Measurements from ENCODE around the gene PC. TPM values are rescaled to one million over a fixed set of nuclear protein-coding genes. Genes with fewer than 3 reads are reported as not detected.

The PC gene
- total RNA-seq, 1 experiment from 2014 or later = 24.5 TPM

- TF ChIP-seq, protein P1, sequence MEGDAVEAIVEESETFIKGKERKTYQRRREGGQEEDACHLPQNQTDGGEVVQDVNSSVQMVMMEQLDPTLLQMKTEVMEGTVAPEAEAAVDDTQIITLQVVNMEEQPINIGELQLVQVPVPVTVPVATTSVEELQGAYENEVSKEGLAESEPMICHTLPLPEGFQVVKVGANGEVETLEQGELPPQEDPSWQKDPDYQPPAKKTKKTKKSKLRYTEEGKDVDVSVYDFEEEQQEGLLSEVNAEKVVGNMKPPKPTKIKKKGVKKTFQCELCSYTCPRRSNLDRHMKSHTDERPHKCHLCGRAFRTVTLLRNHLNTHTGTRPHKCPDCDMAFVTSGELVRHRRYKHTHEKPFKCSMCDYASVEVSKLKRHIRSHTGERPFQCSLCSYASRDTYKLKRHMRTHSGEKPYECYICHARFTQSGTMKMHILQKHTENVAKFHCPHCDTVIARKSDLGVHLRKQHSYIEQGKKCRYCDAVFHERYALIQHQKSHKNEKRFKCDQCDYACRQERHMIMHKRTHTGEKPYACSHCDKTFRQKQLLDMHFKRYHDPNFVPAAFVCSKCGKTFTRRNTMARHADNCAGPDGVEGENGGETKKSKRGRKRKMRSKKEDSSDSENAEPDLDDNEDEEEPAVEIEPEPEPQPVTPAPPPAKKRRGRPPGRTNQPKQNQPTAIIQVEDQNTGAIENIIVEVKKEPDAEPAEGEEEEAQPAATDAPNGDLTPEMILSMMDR (conservative IDR thresholded peaks at IDR 0.05; ENCODE audit: low read depth, low read length) = no peak
- TF ChIP-seq EZH2 (IDR thresholded peaks at IDR 0.05; ENCODE audit: low read length, unreplicated experiment) = no peak
- no peak for TF ChIP-seq EZH2phosphoT487 (IDR thresholded peaks at IDR 0.05; ENCODE audit: borderline replicate concordance, low read length)
- no peak overlapping the region for H3K27ac ChIP-seq (ENCODE audit: low read length)
- no peaks in the 10 kb centered on the region for H3K4me1 ChIP-seq (ENCODE audit: insufficient read depth, low read length)
- H3K36me3 ChIP-seq (ENCODE audit: low read depth, low read length) = no peaks in the 10 kb centered on the region
- H3K79me2 ChIP-seq (ENCODE audit: low read length) = no peaks in the 10 kb centered on the region
- ATAC-seq (no peak), DNase-seq (no peak)
- no peak overlapping the region for H3K4me3 ChIP-seq (ENCODE audit: low read length)
- CTCF ChIA-PET = no interaction called here
- H3K9me3 ChIP-seq (ENCODE audit: low read length) = no peaks in the 10 kb centered on the region
- POLR2A ChIA-PET (ENCODE audit: unreplicated experiment) = no interaction called here
- no peak overlapping the region for H2AFZ ChIP-seq (ENCODE audit: low read length)
- no peaks in the 10 kb centered on the region for H4K20me1 ChIP-seq (ENCODE audit: low read length)
- H3K9me2 ChIP-seq (replicated peaks; ENCODE audit: low read length) = no peaks in the 10 kb centered on the region
- H3F3A ChIP-seq (ENCODE audit: low read length, unreplicated experiment) = no peaks in the 10 kb centered on the region
- intact Hi-C loops (cut with micrococcal nuclease) = no loop called here
- H3K4me2 ChIP-seq (ENCODE audit: low read length) = no peak overlapping the region
- no peak overlapping the region for H3K9ac ChIP-seq (ENCODE audit: low read length)
- BruUV-seq (replicated peaks) = no TSS peak
- no peaks in the 10 kb centered on the region for H3K27me3 ChIP-seq (ENCODE audit: low read length)
Measured at GRCh38 chr11:66936311-66936711, 21.9 kb downstream of the PC start.

DNA sequence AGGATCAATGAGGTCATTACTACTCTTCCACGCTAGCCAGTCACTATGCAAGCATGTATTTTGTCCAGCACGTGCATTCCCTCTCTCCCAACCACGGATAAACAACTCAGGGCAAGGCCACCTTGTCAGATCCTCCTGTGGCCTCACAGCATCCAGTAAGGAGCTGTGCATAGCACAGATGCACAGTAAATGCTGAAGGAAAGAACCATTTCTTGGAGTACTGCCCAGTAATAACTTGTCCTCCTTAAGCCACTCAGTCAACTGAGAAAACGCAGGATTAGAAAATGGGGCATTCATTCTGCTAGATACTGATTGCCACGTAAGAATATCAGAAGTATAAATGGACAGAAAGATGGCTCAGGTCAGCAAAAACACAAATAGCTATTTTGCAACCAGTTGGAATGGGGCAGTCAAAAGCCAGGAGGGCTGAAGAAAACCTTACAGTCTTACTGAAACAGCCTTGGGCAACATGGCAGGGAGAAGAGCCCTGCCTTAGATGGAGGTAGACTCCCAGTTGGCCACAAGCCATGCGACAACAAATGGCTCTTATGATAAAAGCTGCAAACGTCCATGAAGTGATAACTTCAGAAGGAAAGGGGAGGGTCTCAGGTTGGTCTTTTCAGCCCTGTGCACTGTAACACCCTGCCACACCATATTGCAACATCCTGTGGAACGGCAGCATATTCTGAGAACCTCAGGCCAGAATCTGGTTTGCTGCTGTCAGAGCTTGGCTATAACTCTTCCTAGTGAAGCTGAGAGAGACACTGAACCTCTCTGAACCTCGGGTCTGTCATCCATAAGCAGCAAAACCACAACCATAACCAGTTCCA is 23.0 kb downstream of the PC start:
- Histone ChIP-seq H3K4me3 (ENCODE audit: low read length) (no peak overlapping the region), H3K9me2 (replicated peaks; ENCODE audit: low read length) (no peaks in the 10 kb centered on the region), H3K79me2 (ENCODE audit: low read length) (no peaks in the 10 kb centered on the region), H2AFZ (ENCODE audit: low read length) (no peak overlapping the region), H3K4me2 (ENCODE audit: low read length) (no peak overlapping the region), H3K27me3 (ENCODE audit: low read length) (no peaks in the 10 kb centered on the region), H3K9me3 (ENCODE audit: low read length) (no peaks in the 10 kb centered on the region), H3K36me3 (ENCODE audit: low read depth, low read length) (no peaks in the 10 kb centered on the region), H3K27ac (ENCODE audit: low read length) (no peak overlapping the region), H4K20me1 (ENCODE audit: low read length) (no peaks in the 10 kb centered on the region), H3F3A (ENCODE audit: low read length, unreplicated experiment) (no peaks in the 10 kb centered on the region), H3K4me1 (ENCODE audit: insufficient read depth, low read length) (no peaks in the 10 kb centered on the region), H3K9ac (ENCODE audit: low read length) (no peak overlapping the region)
- BruUV-seq (replicated peaks) = no TSS peak
- TF ChIP-seq EZH2 (IDR thresholded peaks at IDR 0.05; ENCODE audit: low read length, unreplicated experiment) = no peak
- TF ChIP-seq EZH2phosphoT487 (IDR thresholded peaks at IDR 0.05; ENCODE audit: borderline replicate concordance, low read length) = no peak
- TF ChIP-seq, protein P1 (conservative IDR thresholded peaks at IDR 0.05; ENCODE audit: low read depth, low read length) = no peak
- ATAC-seq (no peak), DNase-seq (no peak)
- CTCF ChIA-PET = interaction anchor here (0.5 kb wide), 1 partner anchor 254 kb away, joined by 3 read pairs; no protein-coding TSS in a partner anchor
- POLR2A ChIA-PET (ENCODE audit: unreplicated experiment) = no interaction called here
- intact Hi-C loops (cut with micrococcal nuclease) = no loop called here

GRCh38 chr11:66933531-66933930 is 24.7 kb downstream of the PC start:
- Histone ChIP-seq H3K9me3 (ENCODE audit: low read length) (no peaks in the 10 kb centered on the region), H3K9me2 (replicated peaks; ENCODE audit: low read length) (no peaks in the 10 kb centered on the region), H3K4me2 (ENCODE audit: low read length) (no peak overlapping the region), H3F3A (ENCODE audit: low read length, unreplicated experiment) (no peaks in the 10 kb centered on the region), H4K20me1 (ENCODE audit: low read length) (no peaks in the 10 kb centered on the region), H3K9ac (ENCODE audit: low read length) (no peak overlapping the region), H3K4me3 (ENCODE audit: low read length) (no peak overlapping the region), H3K4me1 (ENCODE audit: insufficient read depth, low read length) (peaks cover 5% of the 10 kb centered on the region; the same call in 1 of the 2 replicates), H3K36me3 (ENCODE audit: low read depth, low read length) (no peaks in the 10 kb centered on the region), H3K79me2 (ENCODE audit: low read length) (no peaks in the 10 kb centered on the region), H3K27ac (ENCODE audit: low read length) (no peak overlapping the region), H3K27me3 (ENCODE audit: low read length) (no peaks in the 10 kb centered on the region), H2AFZ (ENCODE audit: low read length) (no peak overlapping the region)
- no peak for TF ChIP-seq EZH2phosphoT487 (IDR thresholded peaks at IDR 0.05; ENCODE audit: borderline replicate concordance, low read length)
- TF ChIP-seq, protein P1 (conservative IDR thresholded peaks at IDR 0.05; ENCODE audit: low read depth, low read length) = no peak
- TF ChIP-seq EZH2 (IDR thresholded peaks at IDR 0.05; ENCODE audit: low read length, unreplicated experiment) = no peak
- ChIA-PET POLR2A (ENCODE audit: unreplicated experiment) (no interaction called here), CTCF (no interaction called here)
- no peak for DNase-seq
- no TSS peak for BruUV-seq (replicated peaks)
- no peak for ATAC-seq
- intact Hi-C loops (cut with micrococcal nuclease) = no loop called here

Data from PC-3 (cell line).